Tibial nerve (tissue), 4 donors: ENCODE results near the gene SNX24.

Experiments used
- EP300 ChIP-seq, 2 donors: sonication (generic); formaldehyde crosslinking; IDR thresholded peaks; one replicate each; pipeline ENCODE4 v1.6.1; 2017; ENCODE audit warnings: antibody characterized with exemption in 2 of 2, mild to moderate bottlenecking in 1 of 2
- POLR2A ChIP-seq, 2 donors: fragments of 450-650 bp; IDR thresholded peaks; one replicate each; pipeline ENCODE4 v1.6.1; 2017; ENCODE audit warnings: antibody characterized with exemption in 2 of 2, mild to moderate bottlenecking in 2 of 2, moderate library complexity in 2 of 2
- TF ChIP-seq, protein P1 (sequence below), 5 experiments: fragments of 200-600 bp in 3 of 5; fragments of 450-650 bp in 2 of 5; sonication (generic) in 3 of 5; IDR thresholded peaks; one replicate each; pipeline ENCODE4 v1.5.1; 2016 to 2019; ENCODE audit warnings: antibody characterized with exemption in 5 of 5, mild to moderate bottlenecking in 3 of 5, moderate library complexity in 2 of 5

DNA sequence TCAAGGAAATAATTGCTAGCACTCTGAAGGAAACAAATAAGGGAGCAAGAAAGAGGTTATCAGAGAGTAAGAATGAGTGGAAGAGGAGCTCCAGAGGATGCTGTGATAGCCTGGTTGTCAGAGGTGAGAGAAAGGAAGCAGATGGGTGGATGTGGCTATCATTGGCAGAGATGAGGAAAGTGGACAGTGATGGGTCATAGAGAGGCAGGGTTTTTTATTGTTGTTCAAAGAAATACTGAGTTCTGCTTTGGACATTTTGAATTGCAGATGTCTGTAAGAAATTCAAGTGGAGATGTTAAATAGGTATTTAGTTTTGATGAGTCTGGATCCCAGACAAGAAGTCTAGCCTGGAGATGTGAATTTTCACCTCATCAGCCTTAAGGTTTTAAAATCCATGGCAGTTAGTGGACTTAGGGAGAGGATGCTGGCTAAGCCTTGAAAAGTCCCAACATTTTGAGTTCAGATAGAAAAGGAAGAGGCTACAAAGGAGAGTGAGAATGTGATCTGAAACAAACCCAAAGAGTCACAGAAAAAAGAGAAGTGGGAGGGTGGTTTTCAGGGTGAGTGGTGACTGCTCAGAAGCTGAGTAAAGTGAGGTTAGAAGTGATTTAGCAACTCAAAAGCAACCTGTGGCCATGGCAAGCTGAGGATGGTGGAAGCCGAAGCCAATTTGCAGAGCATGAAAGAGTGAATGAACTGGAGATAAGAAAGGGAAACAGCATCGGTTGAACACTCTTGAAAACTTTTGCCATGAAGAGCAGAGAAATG, 140.7 kb downstream of the SNX24 start:
- TF ChIP-seq, protein P1, sequence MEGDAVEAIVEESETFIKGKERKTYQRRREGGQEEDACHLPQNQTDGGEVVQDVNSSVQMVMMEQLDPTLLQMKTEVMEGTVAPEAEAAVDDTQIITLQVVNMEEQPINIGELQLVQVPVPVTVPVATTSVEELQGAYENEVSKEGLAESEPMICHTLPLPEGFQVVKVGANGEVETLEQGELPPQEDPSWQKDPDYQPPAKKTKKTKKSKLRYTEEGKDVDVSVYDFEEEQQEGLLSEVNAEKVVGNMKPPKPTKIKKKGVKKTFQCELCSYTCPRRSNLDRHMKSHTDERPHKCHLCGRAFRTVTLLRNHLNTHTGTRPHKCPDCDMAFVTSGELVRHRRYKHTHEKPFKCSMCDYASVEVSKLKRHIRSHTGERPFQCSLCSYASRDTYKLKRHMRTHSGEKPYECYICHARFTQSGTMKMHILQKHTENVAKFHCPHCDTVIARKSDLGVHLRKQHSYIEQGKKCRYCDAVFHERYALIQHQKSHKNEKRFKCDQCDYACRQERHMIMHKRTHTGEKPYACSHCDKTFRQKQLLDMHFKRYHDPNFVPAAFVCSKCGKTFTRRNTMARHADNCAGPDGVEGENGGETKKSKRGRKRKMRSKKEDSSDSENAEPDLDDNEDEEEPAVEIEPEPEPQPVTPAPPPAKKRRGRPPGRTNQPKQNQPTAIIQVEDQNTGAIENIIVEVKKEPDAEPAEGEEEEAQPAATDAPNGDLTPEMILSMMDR (IDR thresholded peaks at IDR 0.05) = no peak
- TF ChIP-seq POLR2A (IDR thresholded peaks at IDR 0.05) (no peak), EP300 (IDR thresholded peaks at IDR 0.05) (no peak)
